Hematopoietic multipotent progenitor cell treated with erythropoietin and hydrocortisone succinate and interleukin-3 and kit ligand, for 15 days (in vitro differentiated cells): ENCODE measurements around the gene CPXM1.
"Not testable (repeated sequence)": the region's sequence is repeated elsewhere in the genome, so short reads cannot be mapped to it uniquely, and the experiment has no call there.

Experiments
- DNase-seq: peaks from one replicate; pipeline ENCODE4 v3.0.0-alpha.2; 2015; ENCODE audit warnings: low spot score

The CPXM1 gene

GRCh38 chr20:2820896-2821869 lies 20.8 kb upstream of the CPXM1 start:
- no peak for DNase-seq

- no peak for DNase-seq
Measured at GRCh38 chr20:2820084-2820895, 19.9 kb upstream of the CPXM1 start.

GRCh38 chr20:2817891-2818595 lies 17.6 kb upstream of the CPXM1 start:
- no peak for DNase-seq

GRCh38 chr20:2817341-2817726 lies 16.9 kb upstream of the CPXM1 start:
- no peak for DNase-seq

GRCh38 chr20:2816583-2817340 lies 16.3 kb upstream of the CPXM1 start:
- DNase-seq = no peak

GRCh38 chr20:2816030-2816582 lies 15.7 kb upstream of the CPXM1 start, which contains the start of gene TMEM239:
TMEM239 (plus strand) TSS chr20:2816364; CDS start chr20:2816555, 191 bp downstream.
- DNase-seq = no peak

- DNase-seq = no peak
Measured at GRCh38 chr20:2815242-2815900, 14.9 kb upstream of the CPXM1 start.

GRCh38 chr20:2814587-2815051 lies 14.2 kb upstream of the CPXM1 start, which contains the start of gene C20orf141:
C20orf141 (plus strand) TSS chr20:2814987; CDS start chr20:2815185, 198 bp downstream.
- no peak for DNase-seq

- DNase-seq = no peak
Measured at GRCh38 chr20:2814076-2814475, 13.6 kb upstream of the CPXM1 start.

GRCh38 chr20:2812189-2812588 lies 11.8 kb upstream of the CPXM1 start:
- DNase-seq = no peak

GRCh38 chr20:2809690-2810089 lies 9.3 kb upstream of the CPXM1 start:
- no peak for DNase-seq

GRCh38 chr20:2807929-2808328 lies 7.5 kb upstream of the CPXM1 start:
- DNase-seq = not testable (repeated sequence)

GRCh38 chr20:2807019-2807418 lies 6.6 kb upstream of the CPXM1 start:
- no peak for DNase-seq

GRCh38 chr20:2806351-2806701 lies 5.9 kb upstream of the CPXM1 start:
- DNase-seq = no peak

- no peak for DNase-seq
Measured at GRCh38 chr20:2805689-2806350, 5.4 kb upstream of the CPXM1 start.

GRCh38 chr20:2804852-2805688 lies 4.6 kb upstream of the CPXM1 start:
- no peak for DNase-seq

GRCh38 chr20:2804041-2804828 lies 3.8 kb upstream of the CPXM1 start:
- no peak for DNase-seq

- DNase-seq = no peak
Measured at GRCh38 chr20:2801286-2801728, 880 bp upstream of the CPXM1 start.
